Upper lobe of left lung (tissue), 4 donors: ENCODE data around the gene AFG3L2.

Source experiments
- CTCF ChIP-seq, 6 experiments: fragments of 450-650 bp in 4 of 6; fragments of 200-600 bp in 2 of 6; sonication (generic) in 2 of 6; IDR thresholded peaks; one replicate each; pipeline ENCODE4 v1.5.1; 2016 to 2019; ENCODE audit warnings: antibody characterized with exemption in 6 of 6
- POLR2AphosphoS5 ChIP-seq, 2 donors: sonication (generic); formaldehyde crosslinking; IDR thresholded peaks; one replicate each; pipeline ENCODE4 v1.5.1; 2017; ENCODE audit warnings: antibody characterized with exemption in 2 of 2

GRCh38 chr18:12340945-12341660, 35.9 kb downstream of the AFG3L2 start:
- TF ChIP-seq CTCF (IDR thresholded peaks at IDR 0.05) (no peak), POLR2AphosphoS5 (IDR thresholded peaks at IDR 0.05) (no peak)
